ENCODE results near the gene ESPNL. TPM values are rescaled to one million over a fixed set of nuclear protein-coding genes. Genes with fewer than 3 reads are reported as not detected.

Gene ESPNL
- total and polyA plus RNA-seq, 9 of the 15 experiments (the other 6 are each of a cell fraction or from before 2014, with no cell fraction given) = 0.03 to 0.09 (median 0.05) TPM; not detected in 3

DNA sequence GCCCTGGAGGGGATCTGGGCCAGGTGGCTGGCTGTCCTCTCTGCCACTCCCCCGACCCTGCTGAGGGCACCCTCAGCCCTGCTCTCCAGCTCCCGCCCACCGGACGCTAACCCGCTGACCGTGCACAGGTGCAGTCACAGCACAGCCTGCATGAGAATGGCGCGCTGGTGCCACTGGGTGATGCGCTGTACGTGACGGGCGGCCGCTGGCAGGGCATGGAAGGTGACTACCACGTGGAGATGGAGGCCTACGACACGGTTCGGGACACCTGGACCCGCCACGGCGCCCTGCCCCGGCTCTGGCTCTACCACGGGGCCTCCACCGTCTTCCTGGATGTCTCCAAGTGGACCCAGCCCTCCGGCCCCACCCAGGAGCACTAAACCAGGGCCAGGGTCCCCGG lies 50.5 kb downstream of the ESPNL start:
- Histone ChIP-seq H3K9me3 (replicated peaks; ENCODE audit: control insufficient read depth, insufficient read depth, low read depth, low read length) (no peaks in the 10 kb centered on the region), H3K4me2 (ENCODE audit: insufficient read depth, low read length) (no peak overlapping the region), H3K9ac (ENCODE audit: insufficient read depth in 1 of 2, low read depth in 2 of 2, low read length in 2 of 2) (0 out of 4 replicates have a peak overlapping the region, but pooled peaks of 1 of the 2 experiments have one; percentile 26), H3K36me3 (ENCODE audit: control insufficient read depth, insufficient read depth, low read length) (no peaks in the 10 kb centered on the region), H2AFZ (ENCODE audit: low read depth, low read length) (no peak overlapping the region), H3K9me1 (ENCODE audit: control insufficient read depth, insufficient read depth, low read length) (no peaks in the 10 kb centered on the region), H3K4me1 (replicated peaks in 1 of 2; ENCODE audit: control insufficient read depth in 2 of 2, insufficient read depth in 2 of 2, low read length in 2 of 2) (peaks cover 0 to 42% of the 10 kb centered on the region in 2 experiments; a peak in 4 of 5 replicates), H3K79me2 (ENCODE audit: control insufficient read depth, insufficient read depth, low read length) (no peaks in the 10 kb centered on the region), H4K20me1 (replicated peaks; ENCODE audit: control insufficient read depth, insufficient read depth, low read length) (no peaks in the 10 kb centered on the region), H3K4me3 (no peak overlapping the region), H3K27me3 (ENCODE audit: control insufficient read depth in 2 of 2, insufficient read depth in 2 of 2, low read length in 2 of 2) (no peaks in the 10 kb centered on the region), H3K27ac (ENCODE audit: extremely low read depth, low read depth, low read length) (no peak overlapping the region)
- FAIRE-seq = no peak
- CTCF ChIA-PET (ENCODE audit: low intra/inter-chr PET ratio) = no interaction called here
- BruUV-seq (replicated peaks) = no TSS peak
- intact Hi-C loops (cut with micrococcal nuclease) = no loop called here
- no peak for DNase-seq (ENCODE audit: extremely low read depth in 1 of 4, low spot score in 3 of 4)
- WGBS (ENCODE audit: insufficient coverage, low coverage, missing lambda C conversion rate) = 45% methylated on average over 4 of the region's 25 CpGs
- no peak for ATAC-seq
- TF ChIP-seq GTF2E2 (tag; IDR thresholded peaks at IDR 0.05) = no peak
- TF ChIP-seq ZNF407 (IDR thresholded peaks at IDR 0.05; ENCODE audit: low read depth) = no peak
- no peak for TF ChIP-seq ATF7 (IDR thresholded peaks at IDR 0.05)
- TF ChIP-seq, protein P1, sequence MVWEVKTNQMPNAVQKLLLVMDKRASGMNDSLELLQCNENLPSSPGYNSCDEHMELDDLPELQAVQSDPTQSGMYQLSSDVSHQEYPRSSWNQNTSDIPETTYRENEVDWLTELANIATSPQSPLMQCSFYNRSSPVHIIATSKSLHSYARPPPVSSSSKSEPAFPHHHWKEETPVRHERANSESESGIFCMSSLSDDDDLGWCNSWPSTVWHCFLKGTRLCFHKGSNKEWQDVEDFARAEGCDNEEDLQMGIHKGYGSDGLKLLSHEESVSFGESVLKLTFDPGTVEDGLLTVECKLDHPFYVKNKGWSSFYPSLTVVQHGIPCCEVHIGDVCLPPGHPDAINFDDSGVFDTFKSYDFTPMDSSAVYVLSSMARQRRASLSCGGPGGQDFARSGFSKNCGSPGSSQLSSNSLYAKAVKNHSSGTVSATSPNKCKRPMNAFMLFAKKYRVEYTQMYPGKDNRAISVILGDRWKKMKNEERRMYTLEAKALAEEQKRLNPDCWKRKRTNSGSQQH (CRISPR knock-in tag; IDR thresholded peaks at IDR 0.05) = no peak
- no peak for TF ChIP-seq ZBTB2 (IDR thresholded peaks at IDR 0.05)
- POLR2A ChIA-PET = interaction anchor here (1.3 kb wide), 1 partner anchor 168 kb away, joined by 3 read pairs; no protein-coding TSS in a partner anchor
- in situ Hi-C loops (cut with MboI) = no loop called here
